Ovary (tissue), 9 donors: ENCODE results near the gene HMGCS2. TPM values are rescaled to one million over a fixed set of nuclear protein-coding genes. Genes with fewer than 3 reads are reported as not detected.

ENCODE experiments used
- DNase-seq, 5 donors: peaks; one replicate each; pipeline ENCODE4 v3.0.0-alpha.2; 2019 to 2020
- H3K27ac ChIP-seq, 2 donors: fragments of 200-600 bp; one replicate each; pipeline versions ENCODE4 v1.5.1 to v1.8.0; 2019 to 2022
- H3K27me3 ChIP-seq: fragments of 200-600 bp; one replicate; pipeline ENCODE4 v1.8.0; 2022
- H3K36me3 ChIP-seq: fragments of 200-600 bp; sonication (generic); one replicate; pipeline ENCODE4 v1.5.1; 2019
- H3K4me1 ChIP-seq: one replicate; pipeline ENCODE4 v1.8.1; 2013; ENCODE audit warnings: mild to moderate bottlenecking, moderate library complexity; ENCODE audit not compliant: insufficient read depth
- H3K4me3 ChIP-seq: fragments of 200-600 bp; sonication (generic); one replicate; pipeline ENCODE4 v1.5.1; 2017
- H3K9me3 ChIP-seq, 2 donors: fragments of 200-600 bp in 1 of 2; sonication (generic) in 1 of 2; one replicate each; pipeline versions ENCODE4 v1.5.1 to v1.8.1; 2013 to 2019; ENCODE audit warnings: mild to moderate bottlenecking in 1 of 2, moderate library complexity in 1 of 2
- CTCF ChIP-seq, 3 donors: fragments of 450-650 bp in 2 of 3; fragments of 200-600 bp in 1 of 3; IDR thresholded peaks; one replicate each; pipeline versions ENCODE4 v1.5.1 to v1.8.0; 2016 to 2022; ENCODE audit warnings: antibody characterized with exemption in 3 of 3, mild to moderate bottlenecking in 1 of 3
- EP300 ChIP-seq: sonication (generic); formaldehyde crosslinking; IDR thresholded peaks from one replicate; pipeline ENCODE4 v1.6.1; 2017; ENCODE audit warnings: antibody characterized with exemption
- POLR2A ChIP-seq: fragments of 450-650 bp; IDR thresholded peaks from one replicate; pipeline ENCODE4 v1.6.1; 2017; ENCODE audit warnings: antibody characterized with exemption, mild to moderate bottlenecking, moderate library complexity
- WGBS, 3 donors: extraction: QIAGEN DNeasy Blood & Tissue Kit in 1 of 3; methylation state at CpG; one replicate each; pipeline versions ENCODE4 v1.1.5 to v1.1.7; 2013 to 2017; 5-methylcytosine and 5-hydroxymethylcytosine counted together
- intact Hi-C, 4 donors: fragments of 100-400 bp; cut with DNase I; formaldehyde crosslinking; loops; one replicate each; pipeline versions ENCODE4 v1.11.0 to v1.15.1; 2022 to 2023
- polyA plus RNA-seq, 2 donors: library from polyadenylated mRNA; stranded (reverse); fragments of 200-250 nt in 1 of 2; fragments of 350-450 nt in 1 of 2; fragmentation: Illumina TruSeq in 1 of 2; extraction: RNeasy Lipid Tissue Mini Kit (QIAGEN cat#74804) in 1 of 2; gene quantifications; one replicate each; pipeline ENCODE4 v1.2.3, GENCODE V29; 2013 to 2014
- total RNA-seq, 7 donors: library from RNA; depleted of rRNA in 2 of 7; stranded (reverse); fragments of >200 nt in 2 of 7; fragmentation: NEBNext Ultra II Directional in 3 of 7; extraction: Animal tissue kit (Norgen Biotek cat#: 25700) in 3 of 7; gene quantifications; one replicate each; pipeline versions ENCODE4 v1.1.0 to v1.2.4, GENCODE V29; 2016 to 2023
- donor health status: DM: no; HTN: no; CAD: no; lungs with moderate emphysema.
- donor health status: DM: no; HTN: no; CAD: no.
- donor health status: Bipolar disorder and iron deficiency.
- donor health status: DM: yes; HTN: yes; CAD: no.
- donor health status: DM: no; HTN: no; CAD: no.
- donor health status: DM: yes; HTN: yes; CAD: no.

The HMGCS2 gene
- total and polyA plus RNA-seq, 9 donors, result 0.12 to 1.7 (median 0.30) TPM; not detected in 2

GRCh38 chr1:119773711-119774241, 5.1 kb upstream of the HMGCS2 start:
- no peak overlapping the region for H3K4me3 ChIP-seq
- WGBS, 3 donors, result 65 to 73% (median 68%) methylated on average over 3 of the region's 3 CpGs
- no peak overlapping the region for H3K27ac ChIP-seq
- H3K27me3 ChIP-seq, result no peaks in the 10 kb centered on the region
- H3K9me3 ChIP-seq, result no peaks in the 10 kb centered on the region
- no peak for TF ChIP-seq POLR2A
- no peak for TF ChIP-seq EP300
- H3K36me3 ChIP-seq, result no peaks in the 10 kb centered on the region
- intact Hi-C loops, result no loop called here
- DNase-seq, result no peak
- peaks cover 3% of the 10 kb centered on the region for H3K4me1 ChIP-seq

DNA sequence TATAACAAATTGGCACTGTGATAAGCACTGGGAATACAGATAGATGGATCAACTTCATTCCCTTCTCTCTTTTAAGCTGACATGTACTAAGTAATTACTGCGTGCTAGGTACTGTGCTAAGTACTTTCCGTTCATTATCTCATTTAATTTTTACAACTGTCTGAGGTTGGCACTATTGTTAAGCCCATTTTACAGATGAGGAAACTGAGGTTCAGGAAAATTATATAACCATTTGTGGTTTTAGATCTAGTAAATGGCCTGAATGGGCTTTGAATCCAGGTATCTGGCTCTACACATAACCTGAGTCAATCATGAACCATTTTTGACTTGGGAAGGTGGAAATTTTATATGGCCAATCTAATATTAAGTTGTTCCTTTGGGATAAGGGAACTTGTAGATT, 3.6 kb upstream of the HMGCS2 start:
- no peak overlapping the region for H3K4me3 ChIP-seq
- H3K27me3 ChIP-seq, result no peaks in the 10 kb centered on the region
- intact Hi-C loops, result no loop called here
- no peak for TF ChIP-seq POLR2A
- TF ChIP-seq CTCF (IDR thresholded peaks at IDR 0.05), result no peak
- TF ChIP-seq EP300, result no peak
- H3K36me3 ChIP-seq, result no peaks in the 10 kb centered on the region
- H3K4me1 ChIP-seq, result peaks cover 3% of the 10 kb centered on the region
- no peak for DNase-seq
- WGBS, 3 donors, result 94 to 97% (median 95%) methylated on average over 2 of the region's 2 CpGs
- no peak overlapping the region for H3K27ac ChIP-seq
- no peaks in the 10 kb centered on the region for H3K9me3 ChIP-seq

GRCh38 chr1:119771770-119772169, 3.1 kb upstream of the HMGCS2 start:
- no peaks in the 10 kb centered on the region for H3K36me3 ChIP-seq
- H3K9me3 ChIP-seq, result no peaks in the 10 kb centered on the region
- no peaks in the 10 kb centered on the region for H3K27me3 ChIP-seq
- WGBS, 3 donors, result 66 to 72% (median 71%) methylated on average over 3 of the region's 3 CpGs
- H3K4me1 ChIP-seq, result peaks cover 3% of the 10 kb centered on the region
- H3K27ac ChIP-seq, result no peak overlapping the region
- H3K4me3 ChIP-seq, result no peak overlapping the region
- intact Hi-C loops, result no loop called here
- TF ChIP-seq POLR2A (no peak), CTCF (IDR thresholded peaks at IDR 0.05) (no peak), EP300 (no peak)
- no peak for DNase-seq

DNA sequence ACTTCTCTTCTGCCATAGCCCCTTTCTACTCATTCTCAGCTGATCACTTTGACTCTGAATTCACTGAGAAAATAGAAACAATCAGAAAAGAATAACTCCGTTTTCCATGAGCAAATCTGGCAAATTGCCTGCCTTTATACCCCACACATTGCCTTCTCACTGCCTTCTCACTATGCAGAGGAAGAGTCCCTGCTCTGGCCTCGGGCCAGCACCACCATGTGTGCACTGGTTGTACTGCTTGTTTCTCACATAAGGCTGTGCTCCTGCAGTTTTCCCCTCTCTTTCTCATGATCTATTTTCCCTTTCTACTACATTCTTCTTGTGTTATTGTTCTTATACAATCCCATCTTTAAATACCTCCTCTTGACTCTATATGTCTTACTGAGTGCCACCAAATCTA, 2.3 kb upstream of the HMGCS2 start:
- no peaks in the 10 kb centered on the region for H3K36me3 ChIP-seq
- no peak for TF ChIP-seq EP300
- no peak for TF ChIP-seq POLR2A
- no peak for TF ChIP-seq CTCF (IDR thresholded peaks at IDR 0.05)
- no peak overlapping the region for H3K27ac ChIP-seq
- peaks cover 3% of the 10 kb centered on the region for H3K4me1 ChIP-seq
- no peaks in the 10 kb centered on the region for H3K27me3 ChIP-seq
- no peak for DNase-seq
- 12 to 31% (median 21%) methylated on average over 2 of the region's 2 CpGs for WGBS, 3 donors
- no peak overlapping the region for H3K4me3 ChIP-seq
- H3K9me3 ChIP-seq, result no peaks in the 10 kb centered on the region
- intact Hi-C loops, result no loop called here

DNA sequence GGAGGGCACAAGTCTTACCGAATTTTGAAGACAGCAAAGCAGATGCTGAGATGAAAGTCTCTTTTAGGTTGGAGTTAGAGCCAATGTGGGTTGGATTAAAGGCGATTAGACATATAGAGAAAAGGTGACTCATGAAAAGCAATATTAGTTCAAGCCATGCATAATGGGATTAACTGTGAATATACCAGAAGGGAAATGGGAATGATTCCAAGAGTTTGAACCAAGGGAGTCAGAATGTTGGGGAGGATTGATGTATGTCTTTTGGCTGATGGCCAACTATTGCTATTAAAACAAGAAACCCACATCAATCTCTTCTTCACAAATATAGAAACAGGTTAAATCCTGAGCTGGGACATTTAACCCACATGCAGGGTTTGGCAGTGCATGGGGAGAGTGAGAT, 1.2 kb downstream of the HMGCS2 start:
- Histone ChIP-seq H3K27me3 (no peaks in the 10 kb centered on the region), H3K4me3 (no peak overlapping the region), H3K36me3 (no peaks in the 10 kb centered on the region), H3K4me1 (no peaks in the 10 kb centered on the region), H3K9me3 (no peaks in the 10 kb centered on the region), H3K27ac (no peak overlapping the region)
- TF ChIP-seq CTCF (IDR thresholded peaks at IDR 0.05), result no peak
- TF ChIP-seq EP300, result no peak
- no peak for TF ChIP-seq POLR2A
- intact Hi-C loops, result no loop called here
- DNase-seq, result no peak
- WGBS, 3 donors, result 68 to 79% (median 76%) methylated on average over 2 of the region's 2 CpGs
